ENCODE results near the gene CASP10.

GRCh38 chr2:201257381-201257955 is 74.5 kb downstream of the CASP10 start:
- TF ChIP-seq CTCF (IDR thresholded peaks at IDR 0.05) (no peak), POLR2A (IDR thresholded peaks at IDR 0.05) (no peak)
